ENCODE data around the gene MTHFS.
"Not testable (repeated sequence)": the region's sequence is repeated elsewhere in the genome, so short reads cannot be mapped to it uniquely, and the experiment has no call there.

Gene MTHFS

DNA sequence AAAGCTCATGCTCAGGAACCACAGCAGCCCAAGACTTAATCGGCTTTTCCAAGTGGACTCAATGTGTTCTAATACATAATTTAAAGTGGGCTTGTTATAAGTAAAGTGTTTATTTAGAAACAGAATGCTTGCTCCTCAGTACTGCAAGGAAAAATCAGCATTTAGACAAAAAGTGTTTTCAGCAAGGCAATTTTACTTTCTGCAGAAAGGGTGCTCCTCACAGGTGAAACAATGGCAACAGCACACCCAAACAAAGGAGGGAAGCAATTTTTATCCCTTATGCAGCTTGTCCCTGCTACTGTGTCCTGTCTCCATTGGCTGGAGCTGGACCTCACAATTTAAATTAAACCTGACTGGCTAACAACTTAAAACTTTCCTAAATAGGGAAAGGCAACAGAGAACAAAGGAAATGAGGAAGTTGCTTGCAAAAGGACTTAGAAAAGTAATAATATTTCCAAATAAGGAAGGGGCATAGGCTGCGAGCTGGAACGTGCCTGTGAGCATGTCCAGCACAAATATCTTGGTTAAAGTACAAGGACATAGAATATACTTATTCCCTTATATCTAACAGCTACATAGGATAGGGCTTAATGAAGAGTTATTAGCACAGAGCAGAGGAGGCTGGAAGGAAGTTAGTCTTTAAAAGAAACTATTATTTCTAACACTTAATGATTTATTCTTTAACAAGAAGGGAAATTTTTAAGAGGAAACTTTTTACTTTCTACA lies 19.1 kb upstream of the MTHFS start:
- DNase-seq = not testable (repeated sequence)

DNA sequence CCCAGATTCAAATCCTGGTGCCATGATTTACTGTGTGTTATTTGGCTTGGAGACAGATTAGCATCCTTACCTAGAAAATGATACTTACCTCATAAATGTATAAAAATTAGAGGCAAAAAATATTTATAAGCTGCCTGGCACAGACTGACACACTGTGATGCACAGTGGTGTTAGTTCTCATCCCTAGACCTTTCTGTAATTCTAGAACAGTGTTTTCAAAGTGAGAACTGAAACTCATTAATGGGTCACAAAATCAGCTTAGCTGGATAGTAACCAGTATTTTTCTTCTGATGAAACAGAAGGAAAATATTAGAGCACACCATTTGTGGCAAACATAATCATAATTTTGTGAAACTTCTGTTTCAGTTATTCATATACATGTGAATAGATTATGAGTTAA lies 17.9 kb upstream of the MTHFS start:
- no peak for DNase-seq

DNA sequence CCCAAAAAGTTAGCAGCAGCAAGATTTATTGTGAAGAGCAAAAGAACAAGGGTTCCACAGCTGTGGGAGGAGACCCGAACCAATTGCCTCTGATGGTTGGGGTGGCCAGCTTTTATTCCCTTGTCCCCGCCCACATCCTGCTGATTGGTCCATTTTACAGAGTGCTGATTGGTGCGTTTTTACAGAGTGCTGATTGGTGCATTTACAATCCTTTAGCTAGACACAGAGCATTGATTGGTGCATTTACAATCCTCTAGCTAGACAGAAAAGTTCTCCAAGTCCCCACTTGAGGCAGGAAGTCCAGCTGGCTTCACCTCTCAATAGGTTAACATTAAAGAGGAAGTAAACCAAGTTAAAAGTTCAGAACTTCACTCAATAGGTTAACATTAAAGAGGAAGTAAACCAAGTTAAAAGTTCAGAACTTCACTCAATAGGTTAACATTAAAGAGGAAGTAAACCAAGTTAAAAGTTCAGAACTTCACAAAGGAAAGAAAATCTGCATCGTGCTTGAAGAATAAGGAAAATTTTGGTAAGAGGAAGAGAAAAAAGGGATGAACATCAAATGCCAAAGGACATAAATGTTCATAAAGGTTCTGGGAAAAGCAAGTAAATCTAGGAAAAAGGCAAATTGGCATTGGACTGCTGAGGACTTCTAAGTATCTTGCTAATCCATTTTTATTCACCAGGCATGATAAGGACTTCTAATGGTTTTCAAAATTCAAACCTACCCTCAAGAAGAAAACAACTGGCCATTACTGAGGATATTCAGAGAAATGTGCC lies 12.9 kb upstream of the MTHFS start:
- DNase-seq = not testable (repeated sequence)

DNA sequence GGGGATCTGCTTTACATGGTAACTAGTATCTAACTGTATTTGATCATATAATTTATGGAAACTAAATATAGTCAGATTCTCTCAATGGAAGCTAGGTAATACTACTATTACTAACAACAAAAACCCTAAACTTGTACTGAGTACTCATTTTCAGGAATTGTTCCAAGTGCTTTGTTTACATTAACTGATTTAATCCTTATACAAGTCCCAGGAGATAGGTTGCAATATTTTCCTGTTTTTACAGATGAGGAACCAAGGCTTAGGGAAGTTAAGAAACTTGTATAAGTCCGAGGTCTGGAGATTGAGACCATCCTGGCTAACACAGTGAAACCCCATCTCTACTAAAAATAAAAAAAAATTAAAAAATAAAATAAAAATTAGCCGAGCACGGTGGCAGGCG lies 7.5 kb upstream of the MTHFS start:
- DNase-seq = peak in 2 of 3 donors; percentile 39 to 43

DNA sequence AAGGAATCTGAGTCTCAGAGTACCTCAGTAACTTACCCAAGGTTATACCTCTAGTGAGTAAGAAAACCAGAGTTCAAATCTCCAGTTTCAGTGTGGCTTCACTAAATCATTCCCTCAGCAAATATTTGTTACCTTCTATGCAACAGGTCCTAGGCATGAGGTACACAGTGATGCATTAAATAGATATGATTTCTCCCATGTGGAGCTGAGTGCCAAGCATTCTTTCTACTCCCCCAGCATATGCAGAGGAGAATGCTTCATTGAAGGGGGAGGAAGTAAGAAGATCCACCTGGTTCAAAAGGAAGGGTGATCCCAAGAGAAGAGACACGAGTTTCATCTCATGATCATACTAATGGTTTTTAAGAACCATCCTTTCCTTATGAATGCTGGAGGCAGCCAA lies 6.8 kb upstream of the MTHFS start:
- no peak for DNase-seq

DNA sequence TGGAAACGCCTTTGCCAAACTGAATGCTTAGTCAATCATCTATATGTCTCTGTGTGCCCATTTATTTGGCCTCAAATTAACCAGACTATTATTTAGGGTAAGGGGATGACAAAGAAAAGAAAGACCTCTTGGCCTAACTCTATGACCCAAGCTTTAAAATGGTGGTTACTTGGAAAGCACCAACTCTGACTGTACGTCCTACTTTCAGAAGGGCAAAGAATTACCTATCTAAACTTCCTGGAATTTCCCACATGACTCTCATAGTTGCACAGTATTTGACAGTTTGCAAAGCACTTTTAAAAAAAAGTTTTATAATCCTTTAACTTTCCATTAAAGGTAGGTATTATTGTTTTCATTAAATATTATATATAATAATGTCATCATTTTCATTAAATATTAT lies 6.3 kb upstream of the MTHFS start:
- DNase-seq = peak; percentile 34 to 71 (median 66)

DNA sequence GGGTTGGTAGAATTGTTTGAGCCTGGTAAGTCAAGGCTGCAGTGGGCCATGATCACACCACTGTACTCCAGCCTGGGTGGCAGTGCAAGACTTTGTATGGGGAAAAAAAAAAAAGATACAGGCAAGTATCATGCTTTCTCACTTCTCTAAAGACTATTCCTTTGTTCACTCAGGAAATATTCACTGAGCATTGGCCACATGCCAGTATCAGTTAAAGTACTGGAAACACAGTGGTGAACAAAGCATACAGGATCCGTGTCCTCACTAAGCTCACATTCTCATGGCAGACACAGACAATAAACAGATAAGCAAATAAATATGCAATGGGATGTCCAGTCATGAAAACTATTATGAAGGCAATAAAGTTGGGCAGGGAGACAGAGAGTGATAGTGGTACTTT lies 5.1 kb upstream of the MTHFS start:
- DNase-seq = peak in 1 of 3 donors; percentile 36

DNA sequence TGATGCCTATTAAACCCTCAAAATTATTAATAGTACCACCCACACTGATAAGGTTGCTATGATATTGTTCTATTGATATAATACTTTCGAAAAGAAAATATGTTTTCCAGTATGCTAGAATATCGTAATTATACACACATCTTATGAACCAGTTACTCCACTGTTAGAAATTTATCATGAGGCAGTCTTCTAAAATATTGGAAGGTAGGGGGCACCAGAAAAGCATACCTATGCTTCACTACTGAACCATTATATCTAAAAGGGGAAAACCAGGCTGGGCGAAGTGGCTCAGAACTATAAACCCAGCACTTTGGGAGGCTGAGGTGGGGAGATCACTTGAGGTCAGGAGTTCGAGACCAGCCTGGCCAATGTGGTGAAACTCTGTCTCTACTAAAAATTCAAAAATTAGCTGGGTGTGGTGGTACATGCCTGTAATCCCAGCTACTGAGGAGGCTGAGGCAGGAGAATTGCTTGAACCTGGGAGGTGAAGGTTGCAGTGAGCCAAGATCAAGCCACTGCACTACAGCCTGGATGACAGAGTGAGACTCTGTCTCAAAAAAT lies 4.1 kb upstream of the MTHFS start:
- not testable (repeated sequence) for DNase-seq

DNA sequence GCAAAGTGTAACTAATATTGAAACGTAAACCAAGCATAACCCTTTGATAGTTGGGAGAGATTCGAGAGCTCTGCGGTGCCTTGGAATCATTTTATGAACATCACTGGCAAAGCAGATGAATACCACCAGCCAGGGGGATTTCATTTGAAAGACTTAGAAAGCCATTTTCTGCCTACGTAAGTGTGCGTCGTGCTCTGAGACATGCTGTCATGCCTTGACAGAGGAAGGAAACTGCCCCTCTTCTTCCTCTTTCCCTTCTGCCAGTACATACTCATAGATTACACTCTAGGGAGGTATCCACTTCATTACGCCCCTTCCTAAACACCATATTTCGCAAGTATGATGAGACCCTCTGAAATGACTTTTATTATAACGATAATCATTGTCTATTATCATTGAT lies 3.3 kb upstream of the MTHFS start:
- peak; percentile 71 to 86 (median 78) for DNase-seq

DNA sequence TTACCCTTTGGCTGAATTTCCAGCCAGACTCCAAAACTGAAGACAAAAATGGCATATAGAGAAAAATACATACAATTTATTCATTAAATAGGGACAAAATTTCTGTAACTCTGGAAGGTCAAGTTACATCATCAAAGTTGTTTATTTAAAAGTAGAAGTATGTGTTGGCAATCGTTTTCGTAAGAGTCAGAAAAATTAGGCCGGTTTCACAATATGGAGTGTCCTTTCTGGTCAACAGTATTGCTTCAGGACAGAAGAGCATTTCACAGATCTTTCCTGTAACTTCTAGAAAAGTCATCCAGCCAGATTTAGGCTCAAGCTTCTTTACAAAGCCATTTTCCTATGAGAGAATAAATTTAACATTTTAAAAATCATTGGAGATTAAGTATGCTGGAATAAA lies 2.0 kb upstream of the MTHFS start:
- peak; percentile 79 to 96 (median 93) for DNase-seq

DNA sequence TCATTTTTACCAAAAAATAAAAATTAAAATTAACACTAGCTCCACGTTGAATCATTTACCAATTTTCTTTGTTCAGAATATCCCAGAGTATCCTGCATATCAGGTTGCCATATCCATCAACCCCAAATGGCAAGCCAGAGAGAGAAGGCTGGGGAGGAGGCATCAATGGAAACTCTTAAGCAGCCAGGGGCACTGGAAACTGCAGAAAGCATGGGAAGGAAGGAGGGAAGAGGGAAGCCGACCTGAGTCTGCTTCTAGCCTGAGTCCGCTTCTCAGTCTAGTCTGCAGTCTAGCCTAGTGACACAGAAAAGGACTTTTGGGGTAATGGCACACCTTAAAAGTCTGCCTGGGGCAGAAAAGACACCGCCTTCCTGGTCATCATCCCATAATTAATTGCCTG lies 1.6 kb upstream of the MTHFS start:
- DNase-seq = no peak

DNA sequence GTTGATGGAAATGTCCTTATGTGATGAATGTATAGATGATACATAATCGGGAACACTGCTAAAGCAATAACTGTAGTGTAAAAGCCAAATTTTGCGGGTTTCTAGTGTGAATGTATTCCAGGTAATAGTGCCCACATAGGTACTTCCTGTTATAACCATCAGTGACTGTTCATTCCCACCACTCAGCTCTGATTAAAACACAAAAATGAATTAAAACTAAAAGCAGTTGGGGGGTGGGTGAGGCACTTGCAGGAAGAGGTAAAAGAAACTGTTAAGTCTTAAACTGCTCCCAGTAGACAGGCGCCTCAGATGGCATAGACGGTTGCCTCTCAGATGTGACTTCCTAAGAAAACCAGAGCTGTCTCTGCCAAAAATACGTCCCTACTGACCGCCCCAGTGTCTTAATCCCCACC lies 893 bp upstream of the MTHFS start:
- DNase-seq = no peak

DNA sequence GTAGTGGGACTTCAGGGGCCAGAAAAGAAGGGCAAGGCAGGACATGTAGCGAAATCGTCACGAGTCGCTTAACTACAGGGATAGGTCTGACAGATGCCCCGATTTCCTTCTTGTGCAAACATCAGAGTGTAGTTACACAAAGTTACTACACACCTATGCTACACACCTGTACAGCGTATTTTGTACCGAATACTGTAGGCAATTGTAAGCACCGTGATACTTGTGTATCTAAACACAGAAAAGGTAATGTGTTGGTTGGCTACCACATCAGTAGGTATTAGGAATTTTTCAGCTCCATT lies 515 bp upstream of the MTHFS start:
- DNase-seq = no peak

DNA sequence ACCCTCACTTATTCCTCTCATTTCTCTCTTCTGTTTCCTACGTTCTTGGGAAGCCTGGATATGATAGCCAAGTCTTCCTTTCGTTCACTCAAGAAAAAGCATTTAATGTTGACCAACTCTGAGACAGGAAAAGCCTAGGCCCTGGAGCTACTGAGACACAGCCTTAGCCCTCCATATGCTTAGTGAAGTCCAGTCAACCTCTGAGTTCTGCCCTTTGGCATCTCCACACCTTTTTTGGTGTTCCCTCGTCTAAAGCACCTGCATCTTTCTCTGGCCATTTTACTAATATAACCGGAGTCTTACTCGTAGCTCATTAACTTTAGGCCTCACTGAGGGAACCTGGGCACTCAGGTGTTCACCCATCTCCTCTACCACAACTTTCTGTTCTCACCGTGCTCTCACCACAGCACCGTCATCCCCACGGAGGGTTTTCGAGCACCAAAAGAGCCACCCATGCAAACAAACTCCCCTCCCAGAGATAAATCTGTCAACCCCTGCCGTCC lies 632 bp downstream of the MTHFS start:
- DNase-seq = no peak

DNA sequence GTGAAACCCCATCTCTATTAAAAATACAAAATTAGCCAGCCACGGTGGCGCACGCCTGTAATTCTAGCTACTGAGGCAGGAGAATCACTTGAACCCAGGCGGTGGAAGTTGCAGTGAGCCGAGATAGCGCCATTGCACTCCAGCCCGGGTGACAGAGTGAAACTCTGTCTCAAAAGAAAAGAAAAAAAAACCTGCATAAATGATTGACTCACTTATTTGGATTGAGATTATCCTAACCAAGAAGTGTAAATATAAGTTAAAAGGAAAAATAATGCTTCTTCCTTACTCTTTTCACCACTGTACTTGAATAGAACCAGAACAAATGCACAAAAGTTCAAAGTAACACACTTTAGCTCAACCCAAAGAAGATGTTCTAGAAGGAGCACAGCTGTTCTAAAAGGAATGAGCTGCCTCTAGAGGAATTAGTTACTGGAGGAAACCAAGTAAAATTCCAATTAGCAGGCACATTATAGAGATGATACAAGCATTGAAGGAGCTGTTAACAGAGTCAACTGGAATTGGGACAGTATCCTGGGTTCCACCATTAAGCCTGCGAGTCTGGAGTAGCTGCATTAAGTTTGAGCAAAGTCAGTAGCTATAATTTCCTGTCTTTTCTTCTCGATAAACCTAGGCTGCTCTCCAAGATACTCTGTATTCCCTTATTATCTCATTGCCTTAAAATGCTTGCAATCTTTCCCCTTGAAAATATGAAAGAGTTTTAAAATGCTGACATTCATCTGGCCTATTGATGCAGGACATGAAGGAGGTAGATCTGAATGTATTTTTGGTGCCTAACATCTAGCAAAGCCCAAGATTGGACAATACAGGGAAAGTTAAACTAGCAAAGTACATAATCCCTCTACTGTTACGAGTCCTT lies 9.5 kb downstream of the MTHFS start:
- DNase-seq = no peak

DNA sequence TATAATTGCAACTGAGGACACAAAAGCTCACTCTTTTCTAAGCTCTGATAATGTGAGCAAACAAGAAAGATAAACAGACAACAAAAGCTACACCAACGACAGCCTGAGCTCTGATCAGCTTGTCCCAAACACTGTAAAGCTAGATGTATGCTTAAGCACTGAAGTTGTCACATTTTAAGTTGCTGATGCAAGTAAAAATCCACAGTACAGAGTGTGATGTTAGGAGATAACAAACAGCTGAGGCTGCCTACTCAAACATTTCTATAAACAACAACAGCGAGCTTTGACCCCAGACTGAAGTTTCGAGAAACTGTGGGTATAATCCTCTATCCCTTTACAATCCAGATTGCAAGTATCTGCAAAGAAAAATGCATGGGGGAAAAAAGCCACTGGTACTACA lies 10.7 kb downstream of the MTHFS start:
- DNase-seq = no peak

DNA sequence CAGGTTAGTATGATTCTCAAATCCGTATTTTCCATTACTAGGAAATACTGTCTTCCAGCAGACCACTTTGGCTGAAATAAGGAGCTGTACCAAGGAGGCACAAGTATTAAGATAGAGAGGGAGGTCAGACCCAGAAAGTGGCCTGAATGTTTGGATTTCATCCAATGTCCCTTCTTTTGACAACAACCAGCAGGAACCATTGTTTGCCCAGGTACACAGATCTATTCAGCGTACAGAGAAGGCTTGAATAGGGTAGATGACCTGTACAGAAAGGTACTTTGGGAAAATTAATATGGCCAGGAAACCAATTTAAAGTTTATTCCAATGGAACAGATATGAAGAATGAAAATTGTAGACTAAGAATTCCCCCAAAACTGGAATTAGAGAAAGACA lies 12.6 kb downstream of the MTHFS start:
- DNase-seq = no peak

DNA sequence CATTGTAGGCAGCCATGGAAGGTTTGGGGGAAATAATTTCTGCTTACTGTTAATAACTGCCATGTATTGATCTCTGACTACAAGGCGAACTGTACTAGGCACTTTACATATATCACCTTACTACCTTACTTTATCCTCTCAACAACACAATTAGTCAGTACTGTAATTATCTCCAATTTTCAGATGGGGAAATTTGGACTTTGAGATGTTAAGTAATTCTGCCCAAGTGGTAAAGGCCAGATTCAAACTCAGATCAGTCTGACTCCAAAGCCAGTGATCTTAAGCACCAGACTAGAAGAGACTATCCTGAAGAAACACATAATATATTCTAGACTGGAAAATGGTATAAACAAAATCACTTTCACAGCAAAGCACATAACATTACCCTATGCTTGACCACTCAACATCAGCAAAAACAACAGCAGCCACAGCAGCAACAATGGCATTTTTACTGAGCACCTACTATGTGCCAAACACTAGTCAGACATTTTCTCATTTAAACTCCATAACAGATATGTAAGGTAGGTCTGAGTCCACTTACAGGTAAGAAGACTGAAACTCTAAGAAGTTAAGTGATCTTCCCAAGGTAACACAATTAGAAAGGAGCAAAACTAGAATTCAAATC lies 13.1 kb downstream of the MTHFS start:
- no peak for DNase-seq

DNA sequence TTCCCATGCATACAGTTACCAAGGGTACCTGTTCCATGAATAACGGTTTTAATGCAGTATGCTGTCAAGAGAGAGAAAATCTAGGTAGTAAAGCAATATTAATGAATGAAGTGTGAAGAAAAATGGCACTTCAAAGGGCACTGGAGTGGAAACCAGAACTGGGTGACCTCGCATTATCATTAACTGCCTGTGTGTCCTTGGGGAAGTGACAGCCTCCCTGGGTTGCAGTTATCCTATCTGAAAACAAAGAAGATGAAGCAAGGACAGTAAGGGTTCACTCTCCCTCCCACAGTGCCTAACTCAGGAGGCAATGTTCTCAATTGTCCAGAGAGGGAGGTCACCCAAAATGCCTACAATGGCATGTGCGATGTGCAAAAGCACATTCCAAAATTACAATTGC lies 15.1 kb downstream of the MTHFS start:
- DNase-seq = no peak

DNA sequence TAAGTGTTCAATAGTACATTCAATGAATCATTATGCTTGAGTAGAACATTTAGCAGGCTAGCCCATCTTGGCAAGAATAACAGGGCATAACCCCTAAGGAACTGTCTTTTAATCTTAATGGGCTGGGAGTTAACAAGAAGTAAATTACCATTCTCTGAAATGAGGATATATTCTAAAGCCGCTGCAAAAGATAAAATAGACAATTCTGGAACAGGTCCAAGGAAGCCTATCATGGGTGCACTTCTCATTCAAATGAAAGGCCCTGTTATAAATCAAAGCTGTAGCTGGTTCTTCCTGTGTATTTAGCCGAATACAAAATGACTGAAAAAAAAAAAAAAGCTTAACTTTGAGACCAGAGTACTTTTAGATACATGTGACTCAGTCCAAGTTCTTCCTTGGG lies 15.6 kb downstream of the MTHFS start:
- no peak for DNase-seq

DNA sequence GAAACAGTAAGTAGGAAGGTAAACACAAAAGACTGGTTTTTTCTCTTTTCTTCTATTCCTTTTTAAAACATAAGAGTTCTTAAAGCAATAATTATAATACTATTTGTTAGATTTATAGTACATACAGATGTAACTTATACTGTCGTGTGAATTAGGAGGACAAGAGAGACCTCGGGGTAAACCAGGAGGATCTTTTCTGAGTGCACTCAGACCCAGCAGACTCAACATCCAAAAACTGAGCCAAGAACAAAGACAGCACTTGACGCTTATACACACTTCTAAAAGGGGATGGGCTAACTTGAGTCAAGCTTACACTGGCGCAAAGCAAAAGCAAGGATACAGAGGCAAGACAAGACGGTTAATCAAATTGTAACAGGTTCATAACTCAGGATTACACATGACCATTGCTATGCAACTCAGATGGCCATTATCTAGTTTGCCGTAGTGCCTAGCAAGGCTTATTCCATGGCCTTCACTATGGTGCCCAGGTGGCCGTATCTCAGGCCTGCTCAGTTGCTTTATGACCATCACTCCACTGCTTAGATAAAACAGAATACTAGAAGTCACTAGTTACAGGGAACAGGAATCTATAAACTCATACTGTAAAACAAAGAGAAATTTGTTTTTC lies 18.6 kb downstream of the MTHFS start:
- no peak for DNase-seq

DNA sequence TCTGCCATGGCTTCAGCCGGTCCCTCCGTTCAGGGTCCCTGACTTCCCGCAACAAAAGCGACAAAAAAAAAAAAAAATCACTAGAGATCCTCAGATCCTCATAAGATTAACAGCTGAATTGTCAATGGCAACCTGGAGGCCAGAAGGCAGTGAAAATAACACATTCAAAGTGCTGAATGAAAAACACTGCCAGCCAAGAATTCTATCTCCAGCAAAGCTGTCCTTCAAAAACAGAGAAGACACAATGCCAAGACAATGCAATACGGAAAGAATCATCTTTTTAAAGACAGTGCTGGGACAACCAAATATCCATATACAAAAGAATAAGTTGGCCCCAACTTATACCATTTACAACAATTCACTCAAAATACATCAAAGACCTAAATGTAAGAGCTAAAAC lies 21.6 kb downstream of the MTHFS start:
- no peak for DNase-seq

All from suppressor macrophage treated with lipopolysaccharide for 1 hour (primary cell).